H54 (cell line): ENCODE measurements around the gene BCL6B.

Experiments used
- DNase-seq: peaks from one replicate; pipeline ENCODE4 v3.0.0; 2011; ENCODE audit warnings: low spot score, mixed read lengths; ENCODE audit not compliant: insufficient read length
- FAIRE-seq: peaks from 3 replicates; lab custom pipeline; 2011; peaks lifted over from hg19 to GRCh38; lab: Jason Lieb, UNC
- POLR2A ChIP-seq: IDR thresholded peaks from 2 replicates; pipeline ENCODE4 v1.6.1; 2011; ENCODE audit warnings: low read depth, mild to moderate bottlenecking, low read length

Gene BCL6B

GRCh38 chr17:7027335-7027734, 4.5 kb downstream of the BCL6B start:
- DNase-seq = no peak
- TF ChIP-seq POLR2A = no peak
- FAIRE-seq = no peak

GRCh38 chr17:7029096-7029495, 6.2 kb downstream of the BCL6B start:
- no peak for FAIRE-seq
- no peak for TF ChIP-seq POLR2A
- no peak for DNase-seq

- TF ChIP-seq POLR2A = no peak
- no peak for FAIRE-seq
- DNase-seq = no peak
These were observed 6.8 kb downstream of the BCL6B start for GRCh38 chr17:7029659-7030058.

- FAIRE-seq (no peak), DNase-seq (no peak)
- no peak for TF ChIP-seq POLR2A
These were observed 12.2 kb downstream of the BCL6B start for GRCh38 chr17:7034955-7035590.

- DNase-seq (peak; percentile 99), FAIRE-seq (peak; percentile 71)
- peak; percentile 75 for TF ChIP-seq POLR2A
These were observed 12.9 kb downstream of the BCL6B start, which contains the start of gene SLC16A13 for GRCh38 chr17:7035591-7036368. Gene SLC16A13, plus strand, starts transcription at chr17:7036015. Its CDS starts 368 bp downstream, at chr17:7036383.

- no peak for TF ChIP-seq POLR2A
- DNase-seq (no peak), FAIRE-seq (no peak)
These were observed 15.4 kb downstream of the BCL6B start for GRCh38 chr17:7038025-7038862.

- TF ChIP-seq POLR2A = no peak
- no peak for DNase-seq
- no peak for FAIRE-seq
These were observed 17.0 kb downstream of the BCL6B start for GRCh38 chr17:7039832-7040231.

GRCh38 chr17:7041607-7042500, 19.0 kb downstream of the BCL6B start:
- no peak for TF ChIP-seq POLR2A
- FAIRE-seq (no peak), DNase-seq (no peak)

- TF ChIP-seq POLR2A = no peak
- FAIRE-seq = no peak
- no peak for DNase-seq
These were observed 19.8 kb downstream of the BCL6B start for GRCh38 chr17:7042501-7043181.

- TF ChIP-seq POLR2A = no peak
- no peak for FAIRE-seq
These were observed 20.3 kb downstream of the BCL6B start for GRCh38 chr17:7043182-7043496.

GRCh38 chr17:7043497-7044198, 20.8 kb downstream of the BCL6B start, which contains the start of gene SLC16A11:
Gene SLC16A11, minus strand, starts transcription at chr17:7044092. Its CDS starts 579 bp downstream, at chr17:7043513.
- no peak for DNase-seq
- FAIRE-seq = no peak
- no peak for TF ChIP-seq POLR2A

More at GRCh38 chr17:7043182-7043496, 20.3 kb downstream of the BCL6B start:
- no peak for DNase-seq
